Ramos (cell line): ENCODE measurements around the gene APP.

ENCODE experiments used
- in situ Hi-C: fragments of 300-500 bp; cut with MboI; formaldehyde crosslinking; loops from one replicate; pipeline ENCODE4 v1.14.3; 2022; ENCODE audit warnings: low sequenced_read_pairs; ENCODE audit not compliant: unreplicated experiment

APP gene

DNA sequence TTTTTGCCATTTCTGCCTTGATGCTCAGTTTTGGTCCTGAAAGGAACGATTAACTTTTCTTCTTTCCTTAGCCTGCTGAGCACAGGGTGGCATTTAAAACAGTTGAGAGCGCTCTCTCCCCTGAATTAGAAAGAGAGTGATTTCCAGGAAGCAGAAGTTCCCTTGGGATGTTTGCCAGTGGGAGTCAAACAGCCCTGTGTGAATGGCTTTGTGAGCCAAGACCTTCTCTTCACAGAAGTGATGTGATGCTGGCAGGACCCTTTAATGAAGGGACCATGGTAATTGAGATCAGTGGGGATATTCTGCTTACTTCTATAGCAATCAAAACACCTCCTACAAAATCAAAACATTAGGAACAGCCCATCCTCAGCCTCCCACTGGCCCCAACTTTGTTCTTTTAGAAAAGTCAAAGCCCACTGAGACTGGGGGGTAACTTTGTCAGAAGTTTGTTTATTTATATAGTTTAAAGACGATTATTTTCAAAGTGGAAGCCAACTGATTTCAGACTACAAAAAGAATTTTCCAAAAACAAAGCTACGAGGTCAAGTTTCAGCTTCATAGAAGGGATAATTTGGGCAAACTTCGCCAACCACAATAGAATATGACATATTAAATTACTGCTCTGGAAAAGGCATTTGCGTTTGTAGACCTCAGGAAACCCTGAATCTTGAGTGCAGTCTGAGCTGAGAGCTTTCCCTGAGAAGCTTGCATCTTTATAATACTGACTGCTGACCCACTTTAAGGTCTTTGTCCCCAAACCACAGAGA lies 313.1 kb downstream of the APP start:
- in situ Hi-C loops: no loop called here

GRCh38 chr21:25855576-25855975 lies 315.0 kb downstream of the APP start:
- in situ Hi-C loops: no loop called here

DNA sequence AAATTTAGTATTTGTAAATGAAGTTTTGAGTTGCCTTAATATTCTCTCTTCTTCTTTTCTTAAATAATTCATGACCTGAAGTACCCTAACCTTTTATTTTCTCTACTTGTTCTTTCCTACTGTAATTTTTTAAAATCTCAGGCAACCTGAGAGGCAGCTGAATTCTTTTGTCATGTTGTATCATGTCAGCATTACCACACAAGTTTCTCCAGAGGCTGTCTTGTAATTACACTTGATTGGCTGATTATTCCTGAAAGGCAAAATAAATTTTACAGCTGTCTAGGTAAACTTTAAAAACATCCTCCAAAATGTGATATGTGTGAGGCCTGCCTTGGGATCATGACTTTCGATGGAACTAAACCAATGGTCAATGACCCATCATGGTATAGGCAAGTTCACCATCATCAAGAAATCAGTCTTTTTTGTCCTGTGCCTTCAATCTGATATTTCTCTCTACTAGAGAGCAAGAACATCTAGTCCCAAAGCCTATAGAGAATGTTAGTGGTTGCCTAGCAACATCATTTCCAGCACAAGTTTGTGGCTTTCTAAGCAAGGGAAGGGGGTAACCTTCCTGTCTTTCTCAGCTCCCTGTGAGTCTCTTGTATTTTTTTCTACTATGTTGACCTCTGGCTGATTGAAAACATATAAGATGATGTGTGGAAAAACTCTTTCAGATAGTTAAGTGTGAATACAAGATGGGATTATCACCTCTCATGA lies 320.3 kb downstream of the APP start:
- in situ Hi-C loops: no loop called here

DNA sequence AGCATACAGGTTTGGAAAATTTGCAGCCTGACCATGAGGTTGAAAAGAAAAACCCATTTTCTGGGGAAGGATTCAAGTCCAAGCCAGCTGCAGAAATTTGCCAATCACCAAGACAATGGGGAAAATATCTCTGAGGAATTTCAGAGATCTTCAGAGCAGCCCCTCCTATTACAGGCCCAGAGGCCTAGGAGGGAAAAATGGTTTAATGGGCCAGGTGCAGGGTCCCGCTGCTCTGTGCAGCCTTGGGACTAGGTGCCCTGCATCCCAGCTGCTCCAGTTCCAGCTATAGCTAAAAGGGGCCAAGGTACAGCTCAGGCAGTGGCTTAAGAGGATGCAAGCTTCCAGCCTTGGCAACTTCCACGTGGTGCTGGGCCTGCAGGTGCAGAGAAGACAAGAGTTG lies 322.3 kb downstream of the APP start:
- in situ Hi-C loops: no loop called here

- in situ Hi-C loops: no loop called here
These were observed 324.8 kb downstream of the APP start for GRCh38 chr21:25845729-25846256.

- in situ Hi-C loops: no loop called here
These were observed 327.6 kb downstream of the APP start for GRCh38 chr21:25842925-25843324.

DNA sequence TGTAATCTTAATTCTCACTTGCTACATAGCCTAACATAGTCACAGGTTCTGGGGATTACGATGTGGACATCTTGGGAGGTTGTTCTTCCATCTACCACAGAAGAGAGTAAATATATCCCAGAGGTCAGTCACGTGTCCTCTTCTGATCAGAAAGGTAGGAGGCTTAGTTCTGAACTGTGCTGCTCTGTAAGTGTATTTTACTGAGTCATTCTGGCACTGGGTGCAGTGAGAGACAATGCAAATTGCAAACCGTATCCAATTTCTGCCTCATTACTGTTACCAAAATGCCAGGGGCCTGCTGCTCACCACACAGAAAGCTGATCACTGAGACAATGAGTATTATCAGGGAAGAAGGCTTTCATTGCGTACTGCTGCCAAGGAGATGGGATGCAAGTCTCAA lies 331.8 kb downstream of the APP start:
- in situ Hi-C loops: no loop called here

DNA sequence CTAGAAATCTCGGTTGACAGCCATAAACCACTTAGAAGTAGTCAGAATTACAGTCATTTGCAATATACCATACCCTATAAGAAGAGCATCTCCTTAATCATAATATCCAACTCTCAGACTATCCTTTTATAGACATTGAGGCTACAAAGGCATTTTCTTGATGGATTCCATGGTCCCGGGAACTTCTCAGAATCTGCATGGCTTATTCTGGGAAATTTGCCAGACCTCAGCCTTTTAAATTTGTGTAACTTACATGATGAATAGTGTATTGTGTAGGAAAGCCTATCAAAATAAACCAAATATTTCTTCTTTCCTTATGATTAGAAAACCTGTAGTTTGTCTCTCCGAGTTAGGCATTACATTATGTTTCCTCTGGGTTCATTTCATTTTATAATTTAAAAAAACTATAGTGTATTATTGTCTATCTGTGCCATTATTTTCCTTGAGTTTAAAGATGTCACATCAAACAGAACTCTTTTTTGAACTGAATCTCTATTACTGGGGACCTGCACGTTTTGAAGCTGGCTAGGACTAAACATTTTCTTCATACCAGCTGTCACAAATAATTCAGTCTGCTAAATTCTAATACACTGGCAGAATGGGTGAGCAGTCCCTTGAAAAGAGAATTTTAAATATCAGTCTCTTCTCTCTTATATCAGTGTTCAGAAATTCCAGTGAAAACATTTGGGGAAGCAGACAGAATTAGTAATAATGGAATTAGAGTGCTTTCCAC lies 332.9 kb downstream of the APP start:
- in situ Hi-C loops: no loop called here

GRCh38 chr21:25836396-25836795 lies 334.2 kb downstream of the APP start:
- in situ Hi-C loops: no loop called here

DNA sequence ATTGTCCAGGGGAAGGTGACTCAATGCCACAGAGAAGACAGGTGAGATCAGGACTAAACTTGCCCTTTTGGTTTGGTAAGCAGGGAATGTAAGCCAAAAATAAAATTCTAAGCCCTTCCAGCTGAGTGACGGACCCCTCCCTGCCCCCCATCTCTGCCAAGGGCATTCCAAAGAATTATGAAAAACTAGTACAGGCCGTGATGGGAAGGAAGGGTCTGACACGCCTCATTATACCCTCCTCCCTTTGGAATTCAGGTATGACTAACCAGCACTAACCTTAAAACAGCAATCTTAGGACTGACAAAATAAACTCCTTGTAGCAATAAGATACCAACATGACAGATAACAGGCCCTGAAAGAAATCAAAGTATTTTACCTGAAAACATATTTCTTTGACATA lies 336.2 kb downstream of the APP start:
- in situ Hi-C loops: no loop called here

- in situ Hi-C loops: no loop called here
These were observed 339.1 kb downstream of the APP start for GRCh38 chr21:25831300-25831960.
